Hematopoietic multipotent progenitor cell treated with erythropoietin and hydrocortisone succinate and interleukin-3 and kit ligand, for 17 days (in vitro differentiated cells): Measurements from ENCODE around the gene CCDC91.

Experiments used
- DNase-seq: peaks from one replicate; pipeline ENCODE4 v3.0.0-alpha.2; 2015; ENCODE audit warnings: low spot score

The CCDC91 gene

DNA sequence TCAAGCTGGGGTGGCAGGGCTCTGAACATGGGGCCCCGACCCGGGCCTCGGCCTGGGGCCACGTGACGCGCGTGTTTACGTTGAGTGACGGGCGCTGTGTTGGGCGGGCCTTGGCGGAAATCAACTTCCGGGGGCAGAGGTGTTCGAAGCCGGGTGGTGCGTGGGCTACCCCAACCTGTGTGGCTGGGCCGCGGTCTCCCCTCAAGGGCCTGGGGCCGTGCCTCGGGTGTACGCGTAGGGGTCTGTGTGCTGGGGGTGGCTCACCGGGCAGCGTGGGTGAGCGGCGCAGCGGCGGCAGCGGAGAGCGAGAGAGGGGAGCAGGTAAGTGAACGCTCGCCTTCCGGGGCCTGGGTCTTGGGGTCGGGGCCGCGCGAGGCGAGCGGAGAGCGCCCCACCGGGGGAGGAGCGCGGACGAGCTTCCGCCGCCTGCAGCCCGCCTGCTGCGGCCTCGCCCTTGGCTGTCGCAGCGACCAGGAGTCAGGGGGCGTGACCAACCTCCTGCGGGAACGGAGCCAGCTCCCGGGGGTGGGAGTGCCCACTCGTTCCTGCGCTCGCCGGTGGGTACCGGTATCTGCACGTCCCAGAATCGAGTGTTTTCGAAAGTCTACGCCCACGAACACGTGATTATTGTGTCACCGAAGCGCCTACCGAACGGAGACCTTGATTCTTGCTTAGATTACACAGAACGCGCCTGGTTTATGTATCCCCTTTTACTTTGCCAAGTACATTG is at the start of gene CCDC91:
CCDC91 (plus strand) TSS at position 136 of the 730 bp plus-strand sequence. CDS start 66,760 bp downstream, outside the sequence.
- DNase-seq = peak; percentile 97

- no peak for DNase-seq
Measured at GRCh38 chr12:28144059-28144458, 46.2 kb upstream of the CCDC91 start.

DNA sequence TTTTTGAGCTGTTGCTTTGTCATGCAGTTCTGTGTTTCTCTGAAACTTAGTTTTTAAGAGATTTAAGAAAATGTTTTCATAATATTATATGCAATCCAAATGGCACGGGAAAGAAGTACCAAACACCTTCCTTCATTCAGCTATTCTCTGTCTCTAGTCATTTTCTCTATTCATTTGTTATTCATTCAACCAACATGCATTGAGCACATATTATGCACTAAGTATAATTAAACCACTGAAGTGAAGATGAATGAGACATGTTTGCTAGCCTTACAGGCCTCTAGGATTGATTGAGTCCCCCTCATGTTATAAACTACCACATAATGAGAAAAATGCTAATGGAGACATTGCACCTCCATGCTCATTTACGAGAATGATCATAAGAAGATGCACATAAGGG is 45.7 kb upstream of the CCDC91 start:
- DNase-seq = no peak

- no peak for DNase-seq
Measured at GRCh38 chr12:28145216-28145615, 45.0 kb upstream of the CCDC91 start.

DNA sequence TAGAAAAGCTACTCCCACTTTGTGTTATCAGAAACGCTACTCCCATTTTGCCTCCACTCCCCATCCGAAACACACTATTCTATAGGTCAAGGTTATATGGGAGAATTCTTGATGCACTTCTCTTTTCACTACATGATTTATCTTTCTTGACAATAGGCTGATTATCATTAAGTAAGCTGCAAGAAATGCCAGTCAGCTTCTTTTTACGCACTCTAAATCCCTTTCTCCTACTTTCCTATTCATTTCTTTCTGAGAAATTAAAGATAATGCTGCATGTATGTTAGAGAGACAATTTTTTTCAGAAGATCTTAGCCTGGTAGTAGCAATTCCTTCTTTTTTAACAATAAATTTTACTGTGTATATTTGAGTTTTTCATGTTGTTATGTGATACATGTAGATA is 41.0 kb upstream of the CCDC91 start:
- DNase-seq = no peak

GRCh38 chr12:28156362-28156761 is 33.9 kb upstream of the CCDC91 start:
- no peak for DNase-seq

GRCh38 chr12:28156804-28157203 is 33.5 kb upstream of the CCDC91 start:
- no peak for DNase-seq

DNA sequence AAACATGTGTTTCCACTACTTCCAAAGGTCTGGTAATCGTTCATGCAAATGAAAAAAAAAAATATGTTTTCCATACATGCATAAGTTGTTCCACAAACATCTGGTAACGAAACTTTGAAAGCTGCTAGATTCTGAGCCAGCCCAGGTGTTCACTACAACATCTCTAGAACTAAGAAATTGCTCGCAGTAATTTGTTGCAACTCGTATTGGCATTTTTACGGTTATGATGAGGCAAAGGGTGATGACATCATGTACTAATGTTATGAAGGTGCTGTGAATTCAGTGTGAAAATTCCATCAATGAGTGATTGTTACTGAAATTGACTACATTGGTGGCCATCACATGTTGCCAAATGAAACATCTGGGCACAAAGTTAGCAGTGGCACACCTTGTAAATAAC is 31.9 kb upstream of the CCDC91 start:
- DNase-seq = no peak

- DNase-seq = no peak
Measured at GRCh38 chr12:28159688-28160087, 30.6 kb upstream of the CCDC91 start.

GRCh38 chr12:28161697-28162096 is 28.6 kb upstream of the CCDC91 start:
- no peak for DNase-seq

DNA sequence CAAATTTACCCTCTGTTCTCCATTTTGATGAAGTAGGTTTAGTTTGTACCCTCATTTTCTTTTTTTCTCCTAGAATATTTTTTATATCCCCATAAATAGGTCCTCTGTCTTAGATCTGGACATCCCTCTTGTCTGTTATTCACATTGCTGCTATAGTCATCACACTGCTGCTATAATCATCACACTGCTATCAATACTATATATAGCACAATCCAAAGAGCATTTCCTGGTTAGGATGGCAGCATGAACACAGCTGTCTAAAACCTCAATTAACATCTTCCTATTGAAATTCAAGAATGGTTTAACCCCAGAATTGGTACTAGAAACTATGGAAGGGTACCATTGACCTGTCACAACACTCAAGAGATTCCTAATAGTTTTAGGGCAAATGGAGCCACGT is 27.6 kb upstream of the CCDC91 start:
- no peak for DNase-seq

DNA sequence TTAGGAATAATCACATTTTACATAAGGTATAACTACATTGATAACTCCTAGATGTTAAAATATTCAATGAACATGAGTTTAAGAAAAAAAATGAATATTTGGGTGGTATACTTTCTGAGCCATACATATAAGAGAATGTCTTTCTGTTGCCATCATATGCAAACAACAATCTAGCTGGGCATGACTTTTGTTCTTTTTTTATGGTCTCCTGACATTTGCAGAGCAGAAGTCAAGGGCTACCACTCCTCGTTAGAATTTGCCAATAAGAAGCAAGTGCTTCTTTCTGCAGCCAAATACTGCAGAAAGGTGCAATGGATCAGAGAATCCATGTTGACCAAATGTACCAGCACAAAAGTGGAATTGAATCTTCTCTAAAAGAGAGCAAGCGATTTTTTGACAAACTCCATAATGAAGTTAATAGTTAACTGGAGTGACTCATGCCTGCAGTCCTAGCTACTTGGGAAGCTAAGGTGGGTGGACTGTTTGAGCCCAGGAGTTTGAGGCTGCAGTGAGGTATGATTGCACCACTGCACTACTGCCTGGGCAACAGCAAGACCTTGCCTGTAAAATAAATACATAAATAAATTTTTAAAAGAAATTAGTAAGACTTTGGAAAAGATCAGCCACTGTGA is 25.5 kb upstream of the CCDC91 start:
- DNase-seq = no peak

DNA sequence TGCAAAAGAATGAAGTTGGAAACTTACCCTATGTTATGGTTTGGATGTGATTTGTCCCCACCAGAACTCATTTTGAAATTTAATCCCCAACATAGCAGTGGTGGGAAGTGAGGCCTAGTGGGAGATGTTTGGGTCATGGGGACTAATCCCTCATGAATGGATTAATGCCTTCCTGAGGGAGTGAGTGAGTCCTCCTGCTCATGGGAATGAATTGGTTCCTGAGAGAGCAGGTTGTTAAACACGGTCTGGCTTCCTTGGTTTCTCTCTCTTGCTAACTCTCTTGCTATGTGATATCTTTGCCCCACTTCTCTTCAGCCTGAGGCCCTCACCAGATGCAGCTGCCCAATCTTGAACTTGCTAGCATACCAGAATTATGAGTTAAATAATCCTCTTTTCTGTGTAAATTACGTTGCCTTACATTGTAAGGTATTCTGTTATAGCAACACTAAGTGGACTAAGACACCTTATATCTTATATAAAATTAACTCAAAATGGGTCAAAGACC is 22.2 kb upstream of the CCDC91 start:
- DNase-seq = no peak

DNA sequence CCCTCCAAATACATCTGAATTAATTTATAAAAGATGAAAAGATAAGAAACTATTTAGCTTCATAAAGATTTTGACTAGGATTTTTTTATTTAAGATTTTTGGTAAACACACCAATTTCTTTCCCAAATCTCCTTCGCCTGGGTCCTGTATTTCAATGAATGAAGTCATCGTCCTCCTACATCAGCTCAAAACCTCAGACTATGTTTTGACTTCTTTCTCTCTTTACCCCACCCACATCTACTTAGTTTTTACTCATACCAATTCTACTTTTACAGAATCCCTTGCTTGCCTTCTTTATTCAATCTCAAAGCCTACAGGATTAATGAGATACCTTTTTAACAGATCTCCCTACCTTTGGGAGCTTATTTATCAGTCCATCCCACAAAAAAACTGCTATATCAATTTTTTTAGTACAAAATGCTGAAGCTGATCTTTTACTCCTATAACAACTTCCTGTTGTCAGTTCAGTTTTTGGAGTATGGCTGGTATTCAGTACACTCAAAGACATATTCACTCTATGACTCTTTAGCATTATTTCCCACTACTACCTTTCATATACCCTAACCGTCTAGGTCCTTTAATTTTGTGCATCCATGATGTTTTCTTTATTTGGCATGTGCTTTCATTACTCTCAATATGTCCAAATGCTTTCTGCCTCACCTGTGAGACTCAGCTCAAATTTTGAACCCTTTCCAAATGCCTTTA is 18.7 kb upstream of the CCDC91 start:
- DNase-seq = no peak

- peak; percentile 48 for DNase-seq
Measured at GRCh38 chr12:28172434-28173030, 17.7 kb upstream of the CCDC91 start.

- no peak for DNase-seq
Measured at GRCh38 chr12:28173440-28173839, 16.8 kb upstream of the CCDC91 start.

DNA sequence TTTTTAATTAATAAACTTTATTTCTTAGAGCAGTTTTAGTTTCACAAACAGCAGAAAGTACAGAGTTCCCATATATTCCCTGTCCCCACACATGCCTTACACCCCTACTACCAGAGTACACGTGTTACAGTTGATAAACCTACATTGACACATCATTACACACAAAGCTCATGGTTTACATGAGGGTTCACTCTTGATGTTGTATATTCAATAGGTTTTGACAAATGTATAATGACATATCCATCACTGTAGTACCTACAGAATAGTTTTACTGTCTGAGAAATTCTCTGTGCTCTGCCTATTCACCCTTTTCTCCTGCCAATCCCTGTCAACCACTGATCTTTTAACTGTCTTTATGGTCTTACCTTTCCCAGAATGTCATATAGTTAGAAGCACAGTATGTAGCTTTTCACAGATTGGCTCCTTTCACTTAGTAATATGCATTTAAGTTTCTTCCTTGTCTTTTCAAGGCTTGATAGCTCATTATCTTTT is 15.1 kb upstream of the CCDC91 start:
- DNase-seq = no peak

DNA sequence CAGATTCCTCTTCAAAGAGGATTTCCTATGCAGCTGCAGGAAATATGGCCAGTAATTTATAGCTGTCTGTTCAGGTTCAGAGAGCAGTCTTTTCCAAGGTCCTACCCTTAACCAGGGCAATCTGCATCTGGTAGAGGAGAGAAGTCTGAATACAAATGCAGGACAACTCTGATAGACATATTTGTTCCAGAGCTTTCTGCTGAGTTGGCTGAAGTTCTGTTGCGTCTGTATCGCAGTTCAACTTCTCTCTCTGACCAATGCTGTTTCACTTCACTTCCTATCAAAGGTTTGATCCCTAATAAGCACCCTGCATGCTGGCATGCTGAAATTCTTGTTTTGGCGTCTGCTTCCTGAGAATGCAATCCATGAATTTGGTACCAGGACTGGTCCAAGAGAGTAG is 14.0 kb upstream of the CCDC91 start:
- no peak for DNase-seq

DNA sequence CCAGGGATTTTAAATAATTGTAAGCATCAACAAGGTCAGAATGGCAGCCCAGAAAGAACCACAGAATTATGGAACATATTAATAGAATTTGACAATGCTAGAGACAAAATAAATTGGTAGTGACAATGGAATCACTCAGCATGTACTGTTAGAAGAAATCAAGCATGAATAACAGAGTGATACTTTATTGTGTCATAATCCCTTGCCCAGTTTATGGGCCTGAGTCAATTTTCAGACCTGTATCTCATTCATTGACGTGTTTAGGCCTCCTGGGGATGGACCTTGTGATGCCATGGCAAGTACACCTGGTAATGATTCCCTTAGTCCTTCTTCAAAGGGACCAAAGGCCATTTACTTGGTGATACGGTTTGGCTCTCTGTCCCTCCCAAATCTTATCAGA is 12.8 kb upstream of the CCDC91 start:
- DNase-seq = no peak

DNA sequence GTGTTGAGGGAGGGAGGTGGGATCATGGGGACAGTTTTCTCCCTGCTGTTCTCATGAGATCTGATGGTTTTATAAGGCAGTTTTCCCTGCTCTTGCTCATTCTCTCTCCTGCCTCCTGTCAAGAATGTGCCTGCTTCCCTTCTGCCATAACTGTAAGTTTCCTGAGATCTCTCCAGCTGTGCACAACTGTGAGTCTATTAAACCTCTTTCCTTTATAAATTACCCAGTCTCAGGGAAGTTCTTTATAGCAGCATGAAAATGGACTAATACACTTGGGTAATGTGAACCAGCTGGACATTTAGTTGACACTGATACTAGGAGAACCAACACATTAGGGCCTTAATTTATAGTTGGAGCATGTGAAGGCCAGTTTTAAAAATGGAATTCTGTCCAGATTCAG is 12.4 kb upstream of the CCDC91 start:
- DNase-seq = no peak

GRCh38 chr12:28178775-28179174 is 11.5 kb upstream of the CCDC91 start:
- no peak for DNase-seq

DNA sequence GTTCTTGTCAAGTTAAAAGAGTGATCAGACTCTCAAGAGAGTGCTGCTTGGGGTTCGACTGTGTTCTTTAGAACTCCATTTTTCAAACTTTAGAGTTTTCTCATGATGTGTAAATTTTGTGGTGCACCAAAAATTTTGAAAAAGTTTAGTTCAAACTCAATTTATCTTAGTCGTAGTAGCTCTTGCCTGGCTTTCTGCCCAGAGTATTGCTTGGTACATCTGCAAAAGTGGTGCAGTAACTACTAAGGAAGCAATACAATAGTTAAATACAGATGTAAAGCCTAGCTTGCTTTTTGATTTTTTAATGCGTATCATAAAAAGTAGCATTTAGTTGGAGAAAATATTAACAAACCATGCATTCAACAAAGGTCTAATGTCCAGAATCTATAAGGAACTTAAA is 9.5 kb upstream of the CCDC91 start:
- DNase-seq = no peak

GRCh38 chr12:28184375-28184774 is 5.9 kb upstream of the CCDC91 start:
- no peak for DNase-seq
